ENCODE data around the gene AK9. TPM values are rescaled to one million over a fixed set of nuclear protein-coding genes. Genes with fewer than 3 reads are reported as not detected.

The AK9 gene
- total and polyA plus RNA-seq, 9 of the 15 experiments (the other 6 are each of a cell fraction or from before 2014, with no cell fraction given) = 0.59 to 1.9 (median 1.2) TPM

DNA sequence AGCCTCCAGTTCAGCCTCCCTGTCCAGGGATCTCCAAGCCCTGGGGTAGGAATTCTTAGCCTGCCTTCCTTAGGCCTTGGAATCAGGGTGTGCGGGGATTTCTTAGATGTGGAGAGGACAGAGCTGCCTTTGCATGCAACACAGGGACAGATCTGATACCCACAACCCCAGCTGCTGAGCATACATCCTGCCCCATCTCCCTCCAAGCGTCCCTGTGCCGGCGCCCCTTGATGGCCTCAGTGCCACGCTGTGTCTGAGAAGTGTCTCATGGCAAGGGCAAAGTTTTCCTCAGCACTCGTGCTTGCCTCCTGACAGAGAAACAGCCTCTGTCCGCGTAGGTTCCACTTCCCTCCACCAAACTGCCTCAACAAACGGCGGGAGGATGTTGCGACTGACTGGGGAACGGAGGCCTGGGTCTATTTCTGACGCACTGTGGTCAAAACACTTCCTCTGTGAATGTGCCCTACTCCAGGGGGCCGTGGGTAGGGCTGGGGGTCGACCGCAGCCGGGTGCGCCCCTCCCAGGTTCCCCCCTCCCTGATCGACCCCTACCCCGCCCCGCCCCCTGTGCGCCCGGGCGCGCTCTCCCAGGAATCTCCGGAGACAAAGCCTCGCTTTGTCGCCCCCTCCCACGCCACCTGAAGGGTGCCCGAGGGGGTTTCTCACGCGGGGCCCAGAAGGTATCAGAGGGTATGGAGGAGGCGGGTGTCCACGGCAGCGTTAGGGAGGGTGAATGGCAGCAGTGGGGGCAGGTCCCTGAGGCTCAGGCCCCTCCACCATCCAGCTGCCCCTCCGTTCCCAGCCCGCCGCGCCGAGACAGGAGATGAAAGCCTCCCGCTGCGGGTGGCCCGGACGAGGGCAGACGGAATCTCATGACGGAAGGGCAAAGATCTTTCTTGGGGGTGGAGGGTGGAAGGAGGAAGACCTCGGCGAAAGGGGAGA lies 236.2 kb downstream of the AK9 start (continued):
- TF ChIP-seq ZNF407 (IDR thresholded peaks at IDR 0.05; ENCODE audit: low read depth) = no peak
- no peak for TF ChIP-seq ZNF707 (CRISPR knock-in tag; conservative IDR thresholded peaks at IDR 0.05)
- no peak for TF ChIP-seq ZNF232 (CRISPR knock-in tag; IDR thresholded peaks at IDR 0.05)
- TF ChIP-seq GTF2A2 (tag; IDR thresholded peaks at IDR 0.05) = no peak
- no peak for TF ChIP-seq BHLHE40 (IDR thresholded peaks at IDR 0.05; ENCODE audit: low read length)
- no peak for TF ChIP-seq ZNF830 (CRISPR knock-in tag; IDR thresholded peaks at IDR 0.05)
- no peak for TF ChIP-seq ZNF79 (CRISPR knock-in tag; IDR thresholded peaks at IDR 0.05; ENCODE audit: low read depth)
- peak; percentile 34; the same call in 1 of the 2 replicates for TF ChIP-seq NKRF (IDR thresholded peaks at IDR 0.05; ENCODE audit: borderline replicate concordance)
- TF ChIP-seq, protein P1, sequence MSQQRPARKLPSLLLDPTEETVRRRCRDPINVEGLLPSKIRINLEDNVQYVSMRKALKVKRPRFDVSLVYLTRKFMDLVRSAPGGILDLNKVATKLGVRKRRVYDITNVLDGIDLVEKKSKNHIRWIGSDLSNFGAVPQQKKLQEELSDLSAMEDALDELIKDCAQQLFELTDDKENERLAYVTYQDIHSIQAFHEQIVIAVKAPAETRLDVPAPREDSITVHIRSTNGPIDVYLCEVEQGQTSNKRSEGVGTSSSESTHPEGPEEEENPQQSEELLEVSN (IDR thresholded peaks at IDR 0.05; ENCODE audit: borderline replicate concordance in 1 of 2, extremely low read depth in 1 of 2, insufficient read depth in 1 of 2, insufficient read length in 1 of 2, low read depth in 1 of 2, low read length in 1 of 2, poor library complexity in 1 of 2, severe bottlenecking in 1 of 2) = peak in 1 of 2 experiments; percentile 39
- TF ChIP-seq SP1 (CRISPR knock-in tag; IDR thresholded peaks at IDR 0.05) = no peak
- no peak for TF ChIP-seq ZNF224 (CRISPR knock-in tag; IDR thresholded peaks at IDR 0.05)
- no peak for TF ChIP-seq NR3C1 (CRISPR knock-in tag; IDR thresholded peaks at IDR 0.05)
- TF ChIP-seq LARP7 (IDR thresholded peaks at IDR 0.05) = no peak
- no peak for TF ChIP-seq FOXK1 (CRISPR knock-in tag; IDR thresholded peaks at IDR 0.05; ENCODE audit: borderline replicate concordance)

All from K562 (cell line).